Ectodermal cell (in vitro differentiated cells): ENCODE measurements around the gene SLC18A2.

ENCODE experiments used
- H3K27ac ChIP-seq: 2 replicates; pipeline ENCODE4 v1.7.0; 2013; ENCODE audit warnings: mild to moderate bottlenecking, low read depth, low read length; ENCODE audit not compliant: insufficient read depth, poor library complexity, severe bottlenecking
- H3K27me3 ChIP-seq: 2 replicates; pipeline ENCODE4 v1.7.0; 2013; ENCODE audit warnings: mild to moderate bottlenecking, low read length; ENCODE audit not compliant: insufficient read depth, control insufficient read depth, poor library complexity, severe bottlenecking
- H3K36me3 ChIP-seq: one replicate; pipeline ENCODE4 v1.7.0; 2013; ENCODE audit warnings: low read length; ENCODE audit not compliant: control insufficient read depth, insufficient read depth
- H3K4me1 ChIP-seq: one replicate; pipeline ENCODE4 v1.7.0; 2013; ENCODE audit warnings: low read length; ENCODE audit not compliant: control insufficient read depth, insufficient read depth
- H3K4me3 ChIP-seq: 2 replicates; pipeline ENCODE4 v1.7.0; 2013; ENCODE audit warnings: low read depth, low read length, control low read depth; ENCODE audit not compliant: insufficient read depth
- H3K9me3 ChIP-seq: 2 replicates; pipeline ENCODE4 v1.7.0; 2013; ENCODE audit warnings: mild to moderate bottlenecking, low read length, moderate library complexity; ENCODE audit not compliant: control insufficient read depth
- WGBS, 2 experiments: methylation state at CpG; one replicate each; pipeline ENCODE4 v1.1.7; 2013; ENCODE audit warnings: missing lambda C conversion rate in 2 of 2; 5-methylcytosine and 5-hydroxymethylcytosine counted together

The SLC18A2 gene

GRCh38 chr10:117237401-117237991, 3.4 kb upstream of the SLC18A2 start:
- no peaks in the 10 kb centered on the region for H3K36me3 ChIP-seq
- H3K27me3 ChIP-seq = peaks cover 35% of the 10 kb centered on the region
- WGBS, 2 experiments = 87 to 93% methylated on average over 5 of the region's 5 CpGs

GRCh38 chr10:117239051-117239450, 1.9 kb upstream of the SLC18A2 start:
- peaks cover 50% of the 10 kb centered on the region for H3K27me3 ChIP-seq
- H3K36me3 ChIP-seq = no peaks in the 10 kb centered on the region
- H3K4me3 ChIP-seq = no peak overlapping the region
- H3K27ac ChIP-seq = no peak overlapping the region
- no peaks in the 10 kb centered on the region for H3K9me3 ChIP-seq
- WGBS, 2 experiments = 83 to 93% methylated on average over 8 of the region's 8 CpGs
- no peaks in the 10 kb centered on the region for H3K4me1 ChIP-seq

More at GRCh38 chr10:117237401-117237991, 3.4 kb upstream of the SLC18A2 start:
- Histone ChIP-seq H3K4me1 (no peaks in the 10 kb centered on the region), H3K27ac (no peak overlapping the region), H3K9me3 (no peaks in the 10 kb centered on the region), H3K4me3 (no peak overlapping the region)

- WGBS, 2 experiments = 35% methylated on average over 13 to 15 of the region's 15 CpGs
- Histone ChIP-seq H3K27me3 (peaks cover 56% of the 10 kb centered on the region), H3K36me3 (no peaks in the 10 kb centered on the region), H3K9me3 (no peaks in the 10 kb centered on the region), H3K4me3 (peak overlapping the region; percentile 36), H3K27ac (no peak overlapping the region), H3K4me1 (no peaks in the 10 kb centered on the region)
These were observed 943 bp upstream of the SLC18A2 start for GRCh38 chr10:117239721-117240620.

- WGBS, 2 experiments = 7 to 9% methylated on average over 55 to 56 of the region's 56 CpGs
- Histone ChIP-seq H3K4me1 (no peaks in the 10 kb centered on the region), H3K4me3 (peak overlapping the region; percentile 36), H3K27ac (no peak overlapping the region), H3K9me3 (no peaks in the 10 kb centered on the region), H3K36me3 (no peaks in the 10 kb centered on the region), H3K27me3 (peaks cover 59% of the 10 kb centered on the region)
These were observed 888 bp downstream of the SLC18A2 start for GRCh38 chr10:117241541-117242462.

- Histone ChIP-seq H3K27me3 (peaks cover 59% of the 10 kb centered on the region), H3K27ac (no peak overlapping the region), H3K36me3 (no peaks in the 10 kb centered on the region), H3K9me3 (no peaks in the 10 kb centered on the region), H3K4me1 (no peaks in the 10 kb centered on the region), H3K4me3 (no peak overlapping the region)
- 90 to 94% methylated on average over 8 of the region's 8 CpGs for WGBS, 2 experiments
These were observed 1.5 kb downstream of the SLC18A2 start for GRCh38 chr10:117242463-117242832.

GRCh38 chr10:117246997-117247671, 6.2 kb downstream of the SLC18A2 start:
- H3K4me1 ChIP-seq = peaks cover 7% of the 10 kb centered on the region
- H3K9me3 ChIP-seq = no peaks in the 10 kb centered on the region
- 95 to 98% methylated on average over 3 of the region's 3 CpGs for WGBS, 2 experiments
- H3K36me3 ChIP-seq = no peaks in the 10 kb centered on the region
- no peak overlapping the region for H3K27ac ChIP-seq
- H3K4me3 ChIP-seq = no peak overlapping the region
- H3K27me3 ChIP-seq = peaks cover 31% of the 10 kb centered on the region

GRCh38 chr10:117248750-117249465, 8.0 kb downstream of the SLC18A2 start:
- Histone ChIP-seq H3K27me3 (peaks cover 13% of the 10 kb centered on the region), H3K36me3 (no peaks in the 10 kb centered on the region), H3K27ac (no peak overlapping the region), H3K9me3 (no peaks in the 10 kb centered on the region), H3K4me1 (peaks cover 7% of the 10 kb centered on the region), H3K4me3 (no peak overlapping the region)
- WGBS, 2 experiments = 74 to 81% methylated on average over 10 of the region's 10 CpGs

GRCh38 chr10:117249493-117250093, 8.7 kb downstream of the SLC18A2 start:
- no peak overlapping the region for H3K4me3 ChIP-seq
- H3K9me3 ChIP-seq = no peaks in the 10 kb centered on the region
- H3K27ac ChIP-seq = no peak overlapping the region
- H3K36me3 ChIP-seq = no peaks in the 10 kb centered on the region
- H3K27me3 ChIP-seq = peaks cover 10% of the 10 kb centered on the region
- peaks cover 7% of the 10 kb centered on the region for H3K4me1 ChIP-seq
- 80 to 81% methylated on average over 6 of the region's 6 CpGs for WGBS, 2 experiments

GRCh38 chr10:117250411-117250810, 9.5 kb downstream of the SLC18A2 start:
- H3K4me1 ChIP-seq = peaks cover 7% of the 10 kb centered on the region
- H3K9me3 ChIP-seq = no peaks in the 10 kb centered on the region
- WGBS, 2 experiments = 61 to 63% methylated on average over 7 of the region's 7 CpGs
- no peaks in the 10 kb centered on the region for H3K36me3 ChIP-seq
- H3K27ac ChIP-seq = no peak overlapping the region
- no peak overlapping the region for H3K4me3 ChIP-seq
- H3K27me3 ChIP-seq = peaks cover 3% of the 10 kb centered on the region
